ENCODE results near the gene ARL3.
"Not testable (repeated sequence)": the region's sequence is repeated elsewhere in the genome, so short reads cannot be mapped to it uniquely, and the experiment has no call there.

ARL3 gene

GRCh38 chr10:102670065-102670670 lies 44.0 kb downstream of the ARL3 start:
- DNase-seq = no peak

GRCh38 chr10:102669206-102670064 lies 44.8 kb downstream of the ARL3 start:
- no peak for DNase-seq

- DNase-seq = no peak
Measured at GRCh38 chr10:102668326-102669107, 45.7 kb downstream of the ARL3 start.

- DNase-seq = not testable (repeated sequence)
Measured at GRCh38 chr10:102667411-102667810, 46.8 kb downstream of the ARL3 start.

- no peak for DNase-seq
Measured at GRCh38 chr10:102665904-102666509, 48.2 kb downstream of the ARL3 start.

GRCh38 chr10:102661658-102662028 lies 52.6 kb downstream of the ARL3 start:
- no peak for DNase-seq

GRCh38 chr10:102660888-102661657 lies 53.1 kb downstream of the ARL3 start:
- DNase-seq = no peak

- DNase-seq = no peak
Measured at GRCh38 chr10:102658802-102659201, 55.4 kb downstream of the ARL3 start.

- no peak for DNase-seq
Measured at GRCh38 chr10:102657984-102658724, 56.0 kb downstream of the ARL3 start.

GRCh38 chr10:102657451-102657850 lies 56.7 kb downstream of the ARL3 start:
- DNase-seq = no peak

- no peak for DNase-seq
Measured at GRCh38 chr10:102656791-102657371, 57.3 kb downstream of the ARL3 start.

- DNase-seq = no peak
Measured at GRCh38 chr10:102656026-102656425, 58.2 kb downstream of the ARL3 start.

- no peak for DNase-seq
Measured at GRCh38 chr10:102654969-102655368, 59.2 kb downstream of the ARL3 start.

- DNase-seq = no peak
Measured at GRCh38 chr10:102654566-102654965, 59.6 kb downstream of the ARL3 start.

- DNase-seq = no peak
Measured at GRCh38 chr10:102653060-102653459, 61.1 kb downstream of the ARL3 start.

GRCh38 chr10:102652170-102652916 lies 61.9 kb downstream of the ARL3 start:
- DNase-seq = no peak

- no peak for DNase-seq
Measured at GRCh38 chr10:102651455-102652169, 62.6 kb downstream of the ARL3 start.

- DNase-seq = no peak
Measured at GRCh38 chr10:102650655-102651454, 63.3 kb downstream of the ARL3 start.

All from NCI-H446 treated with DMSO at 0.1 percent for 48 hours (cell line).